Stimulated activated naive CD4-positive, alpha-beta T cell treated with Interleukin-2 at 50 U/mL for 16 hours (primary cell): Measurements from ENCODE around the gene MYBPC2.
A peak's percentile ranks its signal among the peaks of the same experiment; 100 is the strongest.
"Not testable (repeated sequence)": the region's sequence is repeated elsewhere in the genome, so short reads cannot be mapped to it uniquely, and the experiment has no call there.

ENCODE experiments used
- DNase-seq: peaks from one replicate; lab custom pipeline; 2025; lab: John Stamatoyannopoulos, UW

The MYBPC2 gene

GRCh38 chr19:50432221-50433028 lies at the start of gene MYBPC2:
Gene MYBPC2 (plus strand): TSS chr19:50432892. CDS start chr19:50432954, 62 bp downstream.
- DNase-seq: no peak

GRCh38 chr19:50383001-50383851 lies 49.5 kb upstream of the MYBPC2 start:
- DNase-seq: no peak

- DNase-seq: peak; percentile 99
Observed at GRCh38 chr19:50383852-50384684, 48.6 kb upstream of the MYBPC2 start, which contains the start of gene POLD1. Gene POLD1 (plus strand): TSS chr19:50384347. CDS start chr19:50398852, 14,505 bp downstream.

GRCh38 chr19:50384685-50385535 lies 47.8 kb upstream of the MYBPC2 start:
- DNase-seq: no peak

GRCh38 chr19:50387176-50387867 lies 45.4 kb upstream of the MYBPC2 start:
- DNase-seq: no peak

- no peak for DNase-seq
Observed at GRCh38 chr19:50387868-50388245, 44.8 kb upstream of the MYBPC2 start.

GRCh38 chr19:50390295-50390694 lies 42.4 kb upstream of the MYBPC2 start:
- DNase-seq: not testable (repeated sequence)

GRCh38 chr19:50390952-50391351 lies 41.7 kb upstream of the MYBPC2 start:
- not testable (repeated sequence) for DNase-seq

GRCh38 chr19:50392759-50393158 lies 39.9 kb upstream of the MYBPC2 start:
- DNase-seq: no peak

GRCh38 chr19:50393589-50393988 lies 39.1 kb upstream of the MYBPC2 start:
- no peak for DNase-seq

GRCh38 chr19:50394017-50394416 lies 38.7 kb upstream of the MYBPC2 start:
- no peak for DNase-seq

- DNase-seq: no peak
Observed at GRCh38 chr19:50398675-50399367, 33.9 kb upstream of the MYBPC2 start.

GRCh38 chr19:50399368-50399745 lies 33.3 kb upstream of the MYBPC2 start:
- no peak for DNase-seq

- no peak for DNase-seq
Observed at GRCh38 chr19:50401605-50402450, 30.9 kb upstream of the MYBPC2 start.

- no peak for DNase-seq
Observed at GRCh38 chr19:50402544-50403301, 30.0 kb upstream of the MYBPC2 start.

GRCh38 chr19:50406156-50406820 lies 26.4 kb upstream of the MYBPC2 start:
- DNase-seq: no peak

- DNase-seq: no peak
Observed at GRCh38 chr19:50406829-50407228, 25.9 kb upstream of the MYBPC2 start.

GRCh38 chr19:50409347-50409746 lies 23.3 kb upstream of the MYBPC2 start:
- DNase-seq: no peak
